Hematopoietic multipotent progenitor cell treated with erythropoietin and hydrocortisone succinate and interleukin-3 and kit ligand, for 17 days (in vitro differentiated cells): ENCODE results near the gene ALKBH4.
"Not testable (repeated sequence)": the region's sequence is repeated elsewhere in the genome, so short reads cannot be mapped to it uniquely, and the experiment has no call there.

Experiments used
- DNase-seq: peaks from one replicate; pipeline ENCODE4 v3.0.0-alpha.2; 2015; ENCODE audit warnings: low spot score

Gene ALKBH4

GRCh38 chr7:102464577-102465280 is at the start of gene ALKBH4, which contains the start of gene LRWD1:
Gene ALKBH4 (minus strand): TSS chr7:102464863. CDS start chr7:102464836, 27 bp downstream.
Gene LRWD1 (plus strand): TSS chr7:102464984. CDS start chr7:102465081, 97 bp downstream.
- peak; percentile 95 for DNase-seq

GRCh38 chr7:102512642-102513221 is 48.1 kb upstream of the ALKBH4 start:
- DNase-seq: peak; percentile 1

GRCh38 chr7:102511860-102512522 is 47.3 kb upstream of the ALKBH4 start:
- not testable (repeated sequence) for DNase-seq

GRCh38 chr7:102510575-102510974 is 45.9 kb upstream of the ALKBH4 start:
- DNase-seq: not testable (repeated sequence)

GRCh38 chr7:102507410-102508088 is 42.9 kb upstream of the ALKBH4 start:
- not testable (repeated sequence) for DNase-seq

GRCh38 chr7:102505298-102506185 is 40.9 kb upstream of the ALKBH4 start:
- not testable (repeated sequence) for DNase-seq

- DNase-seq: not testable (repeated sequence)
Observed at GRCh38 chr7:102503141-102503540, 38.5 kb upstream of the ALKBH4 start.

- not testable (repeated sequence) for DNase-seq
Observed at GRCh38 chr7:102498321-102498720, 33.7 kb upstream of the ALKBH4 start.

- DNase-seq: not testable (repeated sequence)
Observed at GRCh38 chr7:102497308-102497707, 32.6 kb upstream of the ALKBH4 start.

- DNase-seq: not testable (repeated sequence)
Observed at GRCh38 chr7:102496861-102497260, 32.2 kb upstream of the ALKBH4 start.

- DNase-seq: not testable (repeated sequence)
Observed at GRCh38 chr7:102494473-102495149, 29.9 kb upstream of the ALKBH4 start.

GRCh38 chr7:102494026-102494425 is 29.4 kb upstream of the ALKBH4 start:
- not testable (repeated sequence) for DNase-seq

- DNase-seq: not testable (repeated sequence)
Observed at GRCh38 chr7:102493220-102493935, 28.7 kb upstream of the ALKBH4 start.

GRCh38 chr7:102490529-102491075 is 25.9 kb upstream of the ALKBH4 start:
- DNase-seq: not testable (repeated sequence)

GRCh38 chr7:102484317-102484716 is 19.7 kb upstream of the ALKBH4 start:
- not testable (repeated sequence) for DNase-seq

GRCh38 chr7:102481962-102482361 is 17.3 kb upstream of the ALKBH4 start:
- not testable (repeated sequence) for DNase-seq

GRCh38 chr7:102479982-102480637 is 15.4 kb upstream of the ALKBH4 start:
- DNase-seq: not testable (repeated sequence)

- DNase-seq: not testable (repeated sequence)
Observed at GRCh38 chr7:102479209-102479584, 14.5 kb upstream of the ALKBH4 start.
